IMR-90 (cell line): ENCODE measurements around the gene ZFP36L2. TPM values are rescaled to one million over a fixed set of nuclear protein-coding genes. Genes with fewer than 3 reads are reported as not detected.

Source experiments
- ATAC-seq: fragments of 200-7000 bp; cut with Tn5 transposase; 2 replicates; pipeline ENCODE4 v1.9.1; 2020; ENCODE audit warnings: low read depth, mild to moderate bottlenecking, moderate library complexity
- BruUV-seq: library from RNA; stranded (reverse); fragments of 400-500 nt; replicated peaks from 2 replicates; lab custom pipeline; 2021; lab: Mats Ljungman, UMichigan
- CTCF ChIA-PET: fragments of 300-600 bp; formaldehyde crosslinking; extraction: SDS; loops from one replicate; lab custom pipeline; 2021; ENCODE audit warnings: antibody characterized with exemption; lab: Yijun Ruan, JAX
- POLR2A ChIA-PET: fragments of 300-600 bp; sonication (Branson Sonifier 250); formaldehyde crosslinking; loops from one replicate; lab custom pipeline; 2022; ENCODE audit warnings: antibody characterized with exemption; ENCODE audit not compliant: unreplicated experiment; lab: Charles Lee
- DNase-seq: peaks from one replicate; pipeline ENCODE4 v3.0.0; 2013
- H2AFZ ChIP-seq: replicated peaks from 2 replicates; pipeline ENCODE3; 2013; ENCODE audit warnings: low read length, mild to moderate bottlenecking; ENCODE audit not compliant: poor library complexity
- H2AK5ac ChIP-seq: 2 replicates; pipeline ENCODE4 v1.6.1; 2013; ENCODE audit warnings: low read depth, low read length, inconsistent platforms
- H2AK9ac ChIP-seq: replicated peaks from 2 replicates; pipeline ENCODE3; 2013; ENCODE audit warnings: mild to moderate bottlenecking, low read depth, low read length, moderate library complexity; ENCODE audit not compliant: poor library complexity
- H2BK120ac ChIP-seq: 2 replicates; pipeline ENCODE4 v1.6.1; 2013; ENCODE audit warnings: low read depth, low read length, inconsistent platforms
- H2BK15ac ChIP-seq: 3 replicates; pipeline ENCODE4 v1.6.1; 2013; ENCODE audit warnings: low read depth, low read length, inconsistent platforms
- H2BK20ac ChIP-seq: 2 replicates; pipeline ENCODE4 v1.6.1; 2013; ENCODE audit warnings: low read depth, mild to moderate bottlenecking, inconsistent platforms, low read length, moderate library complexity
- H2BK5ac ChIP-seq: 2 replicates; pipeline ENCODE4 v1.6.1; 2013; ENCODE audit warnings: mild to moderate bottlenecking, low read depth, low read length, inconsistent platforms; ENCODE audit not compliant: poor library complexity, severe bottlenecking
- H3K14ac ChIP-seq: replicated peaks from 2 replicates; pipeline ENCODE4 v1.6.1; 2013; ENCODE audit warnings: low read depth, low read length, inconsistent platforms
- H3K18ac ChIP-seq: 2 replicates; pipeline ENCODE4 v1.6.1; 2013; ENCODE audit warnings: low read depth, low read length, control low read depth
- H3K23ac ChIP-seq: 2 replicates; pipeline ENCODE4 v1.6.1; 2013; ENCODE audit warnings: low read depth, low read length, inconsistent platforms
- H3K27ac ChIP-seq: 2 replicates; pipeline ENCODE4 v1.5.1; 2013; ENCODE audit warnings: mild to moderate bottlenecking, control low read depth, low read length; ENCODE audit not compliant: insufficient read depth
- H3K27me3 ChIP-seq: 2 replicates; pipeline ENCODE4 v1.6.1; 2013; ENCODE audit warnings: low read length; ENCODE audit not compliant: control insufficient read depth, insufficient read depth
- H3K36me3 ChIP-seq: 2 replicates; pipeline ENCODE4 v1.6.1; 2013; ENCODE audit warnings: low read length, mixed read lengths; ENCODE audit not compliant: control insufficient read depth, insufficient read depth
- H3K4ac ChIP-seq: 2 replicates; pipeline ENCODE4 v1.6.1; 2013; ENCODE audit warnings: low read depth, low read length, inconsistent platforms
- H3K4me1 ChIP-seq: 2 replicates; pipeline ENCODE4 v1.6.1; 2013; ENCODE audit warnings: low read length, mixed read lengths; ENCODE audit not compliant: control insufficient read depth, insufficient read depth
- H3K4me2 ChIP-seq: 2 replicates; pipeline ENCODE4 v1.6.1; 2013; ENCODE audit warnings: low read depth, mild to moderate bottlenecking, control low read depth, low read length, moderate library complexity
- H3K4me3 ChIP-seq: 2 replicates; pipeline ENCODE4 v1.5.1; 2013; ENCODE audit warnings: low read depth, mild to moderate bottlenecking, control low read depth, low read length, moderate library complexity; ENCODE audit not compliant: insufficient read depth
- H3K56ac ChIP-seq: 2 replicates; pipeline ENCODE4 v1.6.1; 2013; ENCODE audit warnings: low read length, inconsistent platforms; ENCODE audit not compliant: insufficient read depth; ENCODE audit errors: extremely low read depth
- H3K79me1 ChIP-seq, 2 experiments: 2 replicates each; pipeline ENCODE4 v1.6.1; 2013; ENCODE audit warnings: low read length in 2 of 2, inconsistent platforms in 1 of 2, low read depth in 1 of 2
- H3K9ac ChIP-seq: 2 replicates; pipeline ENCODE4 v1.6.1; 2013; ENCODE audit warnings: low read depth, low read length, control low read depth
- H3K9me1 ChIP-seq: 2 replicates; pipeline ENCODE4 v1.6.1; 2013; ENCODE audit warnings: low read length, inconsistent platforms; ENCODE audit not compliant: insufficient read depth
- H3K9me3 ChIP-seq: 2 replicates; pipeline ENCODE4 v1.6.1; 2013; ENCODE audit warnings: low read length; ENCODE audit not compliant: control insufficient read depth, insufficient read depth
- H4K20me1 ChIP-seq: 2 replicates; pipeline ENCODE4 v1.6.1; 2013; ENCODE audit warnings: low read length, inconsistent platforms; ENCODE audit not compliant: insufficient read depth
- H4K5ac ChIP-seq: 2 replicates; pipeline ENCODE4 v1.6.1; 2013; ENCODE audit warnings: mild to moderate bottlenecking, low read depth, low read length, control low read depth
- H4K8ac ChIP-seq, 2 experiments: 2 replicates each; pipeline ENCODE4 v1.6.1; 2013; ENCODE audit warnings: low read depth in 2 of 2, low read length in 2 of 2, control low read depth in 1 of 2, inconsistent platforms in 1 of 2
- H4K91ac ChIP-seq: 2 replicates; pipeline ENCODE4 v1.6.1; 2013; ENCODE audit warnings: low read depth, low read length, inconsistent platforms; ENCODE audit not compliant: insufficient read depth
- BHLHE40 ChIP-seq: fragments of 150-350 bp; IDR thresholded peaks from 2 replicates; pipeline ENCODE4 v1.6.1; 2016; ENCODE audit warnings: mild to moderate bottlenecking, low read depth, low read length
- CEBPB ChIP-seq: IDR thresholded peaks from 2 replicates; pipeline ENCODE4 v1.6.1; 2012; ENCODE audit warnings: low read depth, low read length, improper control_type of control experiment
- CHD1 ChIP-seq: IDR thresholded peaks from 2 replicates; pipeline ENCODE4 v1.6.1; 2012; ENCODE audit warnings: low read depth, low read length, improper control_type of control experiment
- FOS ChIP-seq: fragments of 150-350 bp; IDR thresholded peaks from 2 replicates; pipeline ENCODE4 v1.6.1; 2016; ENCODE audit warnings: low read depth, low read length
- MAFK ChIP-seq: IDR thresholded peaks from 2 replicates; pipeline ENCODE4 v1.6.1; 2012; ENCODE audit warnings: low read depth, low read length, improper control_type of control experiment
- MAZ ChIP-seq: IDR thresholded peaks from 2 replicates; pipeline ENCODE4 v1.6.1; 2012; ENCODE audit warnings: low read depth, mild to moderate bottlenecking, low read length, improper control_type of control experiment, moderate library complexity, borderline replicate concordance
- MXI1 ChIP-seq: IDR thresholded peaks from 2 replicates; pipeline ENCODE4 v1.6.1; 2012; ENCODE audit warnings: low read depth, mild to moderate bottlenecking, low read length, moderate library complexity, borderline replicate concordance
- NFE2L2 ChIP-seq: fragments of 150-350 bp; IDR thresholded peaks from 2 replicates; pipeline ENCODE4 v1.6.1; 2016; ENCODE audit warnings: low read depth, mild to moderate bottlenecking, low read length
- POLR2A ChIP-seq: IDR thresholded peaks from 2 replicates; pipeline ENCODE4 v1.6.1; 2012; ENCODE audit warnings: mild to moderate bottlenecking, low read depth, low read length
- RAD21 ChIP-seq: IDR thresholded peaks from 2 replicates; pipeline ENCODE4 v1.6.1; 2012; ENCODE audit warnings: low read length, improper control_type of control experiment
- RCOR1 ChIP-seq: IDR thresholded peaks from 2 replicates; pipeline ENCODE4 v1.6.1; 2012; ENCODE audit warnings: mild to moderate bottlenecking, low read length, improper control_type of control experiment; ENCODE audit not compliant: insufficient replicate concordance
- RFX5 ChIP-seq: IDR thresholded peaks from 2 replicates; pipeline ENCODE4 v1.8.0; 2012; ENCODE audit warnings: low read depth, mild to moderate bottlenecking, low read length, moderate library complexity
- SMC3 ChIP-seq: fragments of 150-350 bp; IDR thresholded peaks from 2 replicates; pipeline ENCODE4 v1.6.1; 2016; ENCODE audit warnings: low read depth, mild to moderate bottlenecking, antibody characterized with exemption, low read length, moderate library complexity
- WGBS, 2 experiments: methylation state at CpG; one replicate each; pipeline versions ENCODE4 v1.1.5 to v1.1.7; 2013; ENCODE audit warnings: missing lambda C conversion rate in 2 of 2; ENCODE audit not compliant: insufficient read length in 1 of 2; ENCODE audit errors: extremely low coverage in 2 of 2; 5-methylcytosine and 5-hydroxymethylcytosine counted together
- dilution Hi-C: fragments of 300-500 bp; cut with HindIII; formaldehyde crosslinking; loops from one replicate; pipeline ENCODE4 v1.14.3; 2018; ENCODE audit warnings: low sequenced_read_pairs; ENCODE audit not compliant: unreplicated experiment
- in situ Hi-C: fragments of 300-500 bp; cut with MboI; formaldehyde crosslinking; loops from 3 replicates; pipeline ENCODE4 v1.14.3; 2019; ENCODE audit warnings: low sequenced_read_pairs, inconsistent platforms, mixed read lengths
- intact Hi-C: fragments of 100-400 bp; cut with micrococcal nuclease; formaldehyde crosslinking; loops from 2 replicates; pipeline ENCODE4 v1.10.0; 2022
- polyA plus RNA-seq, 3 experiments: library from polyadenylated mRNA; depleted of rRNA; stranded (reverse); fragments of >200 nt; gene quantifications; 2 replicates each; pipeline ENCODE4 v1.2.3, GENCODE V29; 2012; ENCODE audit warnings: low replicate concordance in 1 of 3
- total RNA-seq: library from RNA; depleted of rRNA; stranded (reverse); fragments of >200 nt; gene quantifications from 2 replicates; pipeline ENCODE4 v1.2.3, GENCODE V29; 2012
- TF ChIP-seq, protein P1 (sequence below): fragments of 150-350 bp; IDR thresholded peaks from 2 replicates; pipeline ENCODE4 v1.6.1; 2017; ENCODE audit warnings: mild to moderate bottlenecking, antibody characterized with exemption, low read length, low read depth
- TF ChIP-seq, protein P2 (sequence below): fragments of 150-350 bp; IDR thresholded peaks from 2 replicates; pipeline ENCODE4 v1.6.1; 2016; ENCODE audit warnings: low read depth, mild to moderate bottlenecking, low read length, moderate library complexity, borderline replicate concordance
- TF ChIP-seq, protein P3 (sequence below): conservative IDR thresholded peaks from 2 replicates; pipeline ENCODE4 v1.5.1; 2012; ENCODE audit warnings: mild to moderate bottlenecking, low read depth, low read length, improper control_type of control experiment

Gene ZFP36L2
- total and polyA plus RNA-seq, 2 of the 4 experiments (the other 2 are of a cell fraction): 1.8 to 20.1 TPM

GRCh38 chr2:43212931-43213330, 13.5 kb downstream of the ZFP36L2 start:
- Histone ChIP-seq H4K20me1 (no peaks in the 10 kb centered on the region), H2BK15ac (no peak overlapping the region), H2AK5ac (no peak overlapping the region), H3K4me1 (peaks cover 13% of the 10 kb centered on the region), H3K4me3 (no peak overlapping the region), H2BK5ac (no peak overlapping the region), H2AFZ (no peak overlapping the region), H3K23ac (no peak overlapping the region), H3K9ac (no peak overlapping the region), H2BK120ac (no peak overlapping the region), H3K9me1 (peaks cover 13% of the 10 kb centered on the region; the same call in 1 of the 2 replicates), H3K56ac (no peak overlapping the region), H3K36me3 (no peaks in the 10 kb centered on the region), H4K91ac (no peak overlapping the region), H2BK20ac (no peak overlapping the region), H3K14ac (no peak overlapping the region), H4K8ac (no peak overlapping the region), H3K79me1 (peaks cover 0 to 7% of the 10 kb centered on the region in 2 experiments; a peak in 2 of 4 replicates), H3K4ac (no peak overlapping the region), H2AK9ac (no peak overlapping the region), H3K27ac (no peak overlapping the region), H3K9me3 (no peaks in the 10 kb centered on the region), H3K4me2 (no peak overlapping the region), H3K18ac (no peak overlapping the region), H4K5ac (no peak overlapping the region), H3K27me3 (no peaks in the 10 kb centered on the region)
- DNase-seq (no peak), ATAC-seq (no peak)
- POLR2A ChIA-PET: no interaction called here
- CTCF ChIA-PET: no interaction called here
- in situ Hi-C loops: no loop called here
- dilution Hi-C loops: no loop called here
- intact Hi-C loops: no loop called here
- 90% methylated on average over 2 of the region's 3 CpGs; no CpG with 5 or more reads in 1 of the 2 experiments for WGBS, 2 experiments
- BruUV-seq: no TSS peak
- TF ChIP-seq MAFK: no peak
- no peak for TF ChIP-seq MXI1
- no peak for TF ChIP-seq POLR2A
- no peak for TF ChIP-seq BHLHE40
- no peak for TF ChIP-seq RFX5
- TF ChIP-seq CEBPB: no peak
- TF ChIP-seq, protein P1, sequence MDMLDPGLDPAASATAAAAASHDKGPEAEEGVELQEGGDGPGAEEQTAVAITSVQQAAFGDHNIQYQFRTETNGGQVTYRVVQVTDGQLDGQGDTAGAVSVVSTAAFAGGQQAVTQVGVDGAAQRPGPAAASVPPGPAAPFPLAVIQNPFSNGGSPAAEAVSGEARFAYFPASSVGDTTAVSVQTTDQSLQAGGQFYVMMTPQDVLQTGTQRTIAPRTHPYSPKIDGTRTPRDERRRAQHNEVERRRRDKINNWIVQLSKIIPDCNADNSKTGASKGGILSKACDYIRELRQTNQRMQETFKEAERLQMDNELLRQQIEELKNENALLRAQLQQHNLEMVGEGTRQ: no peak
- no peak for TF ChIP-seq RAD21
- no peak for TF ChIP-seq CHD1
- TF ChIP-seq FOS: no peak
- TF ChIP-seq MAZ: no peak
- TF ChIP-seq, protein P2, sequence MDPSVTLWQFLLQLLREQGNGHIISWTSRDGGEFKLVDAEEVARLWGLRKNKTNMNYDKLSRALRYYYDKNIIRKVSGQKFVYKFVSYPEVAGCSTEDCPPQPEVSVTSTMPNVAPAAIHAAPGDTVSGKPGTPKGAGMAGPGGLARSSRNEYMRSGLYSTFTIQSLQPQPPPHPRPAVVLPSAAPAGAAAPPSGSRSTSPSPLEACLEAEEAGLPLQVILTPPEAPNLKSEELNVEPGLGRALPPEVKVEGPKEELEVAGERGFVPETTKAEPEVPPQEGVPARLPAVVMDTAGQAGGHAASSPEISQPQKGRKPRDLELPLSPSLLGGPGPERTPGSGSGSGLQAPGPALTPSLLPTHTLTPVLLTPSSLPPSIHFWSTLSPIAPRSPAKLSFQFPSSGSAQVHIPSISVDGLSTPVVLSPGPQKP: no peak
- TF ChIP-seq, protein P3, sequence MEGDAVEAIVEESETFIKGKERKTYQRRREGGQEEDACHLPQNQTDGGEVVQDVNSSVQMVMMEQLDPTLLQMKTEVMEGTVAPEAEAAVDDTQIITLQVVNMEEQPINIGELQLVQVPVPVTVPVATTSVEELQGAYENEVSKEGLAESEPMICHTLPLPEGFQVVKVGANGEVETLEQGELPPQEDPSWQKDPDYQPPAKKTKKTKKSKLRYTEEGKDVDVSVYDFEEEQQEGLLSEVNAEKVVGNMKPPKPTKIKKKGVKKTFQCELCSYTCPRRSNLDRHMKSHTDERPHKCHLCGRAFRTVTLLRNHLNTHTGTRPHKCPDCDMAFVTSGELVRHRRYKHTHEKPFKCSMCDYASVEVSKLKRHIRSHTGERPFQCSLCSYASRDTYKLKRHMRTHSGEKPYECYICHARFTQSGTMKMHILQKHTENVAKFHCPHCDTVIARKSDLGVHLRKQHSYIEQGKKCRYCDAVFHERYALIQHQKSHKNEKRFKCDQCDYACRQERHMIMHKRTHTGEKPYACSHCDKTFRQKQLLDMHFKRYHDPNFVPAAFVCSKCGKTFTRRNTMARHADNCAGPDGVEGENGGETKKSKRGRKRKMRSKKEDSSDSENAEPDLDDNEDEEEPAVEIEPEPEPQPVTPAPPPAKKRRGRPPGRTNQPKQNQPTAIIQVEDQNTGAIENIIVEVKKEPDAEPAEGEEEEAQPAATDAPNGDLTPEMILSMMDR: no peak
- no peak for TF ChIP-seq RCOR1
- TF ChIP-seq NFE2L2: no peak
- no peak for TF ChIP-seq SMC3
